Liver (tissue), 9 donors: ENCODE results near the gene EFS. TPM values are rescaled to one million over a fixed set of nuclear protein-coding genes. Genes with fewer than 3 reads are reported as not detected.

Experiments used
- DNase-seq: peaks from one replicate; pipeline ENCODE4 v3.0.0-alpha.2; 2017; ENCODE audit warnings: low spot score
- H3K27ac ChIP-seq, 2 donors: one replicate each; pipeline ENCODE4 v1.7.0; 2013; ENCODE audit warnings: inconsistent platforms in 2 of 2, low read length in 2 of 2, control low read depth in 1 of 2, low read depth in 1 of 2, mild to moderate bottlenecking in 1 of 2
- H3K27me3 ChIP-seq, 4 donors: one replicate each; pipeline versions ENCODE4 v1.6.1 to v1.7.0; 2013; ENCODE audit warnings: low read length in 3 of 4, inconsistent platforms in 1 of 4, mild to moderate bottlenecking in 1 of 4, moderate library complexity in 1 of 4; ENCODE audit not compliant: control insufficient read depth in 4 of 4, insufficient read depth in 4 of 4
- H3K36me3 ChIP-seq, 4 donors: one replicate each; pipeline versions ENCODE4 v1.6.1 to v1.7.0; 2013; ENCODE audit warnings: low read length in 3 of 4, mild to moderate bottlenecking in 3 of 4, low read depth in 1 of 4, moderate library complexity in 1 of 4; ENCODE audit not compliant: control insufficient read depth in 4 of 4, insufficient read depth in 3 of 4
- H3K4me1 ChIP-seq, 4 donors: one replicate each; pipeline versions ENCODE4 v1.6.1 to v1.7.0; 2013; ENCODE audit warnings: low read length in 3 of 4, mild to moderate bottlenecking in 3 of 4, moderate library complexity in 1 of 4; ENCODE audit not compliant: control insufficient read depth in 4 of 4, insufficient read depth in 4 of 4
- H3K4me3 ChIP-seq, 3 donors: one replicate each; pipeline versions ENCODE4 v1.6.1 to v1.7.0; 2013; ENCODE audit warnings: low read length in 3 of 3, control low read depth in 1 of 3, low read depth in 1 of 3, mild to moderate bottlenecking in 1 of 3
- H3K9ac ChIP-seq, 2 donors: one replicate each; pipeline ENCODE4 v1.7.0; 2013; ENCODE audit warnings: low read length in 2 of 2, mild to moderate bottlenecking in 2 of 2, moderate library complexity in 2 of 2, control low read depth in 1 of 2, low read depth in 1 of 2
- H3K9me3 ChIP-seq, 4 donors: one replicate each; pipeline versions ENCODE4 v1.6.1 to v1.7.0; 2013; ENCODE audit warnings: low read length in 3 of 4; ENCODE audit not compliant: control insufficient read depth in 4 of 4
- ATF3 ChIP-seq: IDR thresholded peaks from 2 replicates; pipeline ENCODE4 v1.6.1; 2016; ENCODE audit warnings: antibody characterized with exemption
- CTCF ChIP-seq: fragments of 150-350 bp; IDR thresholded peaks from 2 replicates; pipeline ENCODE4 v1.5.1; 2017; ENCODE audit warnings: improper control_type of control experiment, low read depth, low read length; ENCODE audit not compliant: missing input control
- EGR1 ChIP-seq, 2 donors: IDR thresholded peaks; 2 replicates each; pipeline ENCODE4 v1.6.1; 2016 to 2018; ENCODE audit warnings: antibody characterized with exemption in 2 of 2, low read depth in 2 of 2
- FOXA2 ChIP-seq: IDR thresholded peaks from 2 replicates; pipeline ENCODE4 v1.6.1; 2016; ENCODE audit warnings: antibody characterized with exemption
- GABPA ChIP-seq, 2 donors: IDR thresholded peaks in 1 of 2; conservative IDR thresholded peaks in 1 of 2; 2 replicates each; pipeline ENCODE4 v1.6.1; 2016; ENCODE audit warnings: antibody characterized with exemption in 2 of 2, mild to moderate bottlenecking in 1 of 2, moderate library complexity in 1 of 2
- HNF4A ChIP-seq, 2 donors: conservative IDR thresholded peaks; 2 replicates each; pipeline ENCODE4 v1.6.1; 2016; ENCODE audit warnings: antibody characterized with exemption in 2 of 2, mild to moderate bottlenecking in 2 of 2
- HNF4G ChIP-seq: IDR thresholded peaks from 2 replicates; pipeline ENCODE4 v1.6.1; 2016; ENCODE audit warnings: antibody characterized with exemption
- JUND ChIP-seq, 2 donors: IDR thresholded peaks; 2 replicates each; pipeline ENCODE4 v1.6.1; 2016; ENCODE audit warnings: antibody characterized with exemption in 2 of 2
- NR2F2 ChIP-seq: IDR thresholded peaks from 2 replicates; pipeline ENCODE4 v1.6.1; 2016; ENCODE audit warnings: antibody characterized with exemption
- RAD21 ChIP-seq, 2 donors: IDR thresholded peaks; 2 replicates each; pipeline ENCODE4 v1.6.1; 2016; ENCODE audit warnings: antibody characterized with exemption in 2 of 2, mild to moderate bottlenecking in 2 of 2
- REST ChIP-seq: IDR thresholded peaks from 2 replicates; pipeline ENCODE4 v1.6.1; 2016; ENCODE audit warnings: antibody characterized with exemption, mild to moderate bottlenecking
- RXRA ChIP-seq, 2 donors: IDR thresholded peaks; 2 replicates each; pipeline ENCODE4 v1.6.1; 2017 to 2018; ENCODE audit warnings: antibody characterized with exemption in 2 of 2, mild to moderate bottlenecking in 1 of 2
- TAF1 ChIP-seq: conservative IDR thresholded peaks from 2 replicates; pipeline ENCODE4 v1.6.1; 2016; ENCODE audit warnings: antibody characterized with exemption, mild to moderate bottlenecking
- YY1 ChIP-seq: IDR thresholded peaks from 2 replicates; pipeline ENCODE4 v1.6.1; 2016; ENCODE audit warnings: antibody characterized with exemption, mild to moderate bottlenecking
- ZBTB33 ChIP-seq: IDR thresholded peaks from 2 replicates; pipeline ENCODE4 v1.6.1; 2016; ENCODE audit warnings: antibody characterized with exemption
- WGBS: extraction: QIAGEN DNeasy Blood & Tissue Kit; methylation state at CpG from one replicate; pipeline ENCODE4 v1.1.7; 2013; 5-methylcytosine and 5-hydroxymethylcytosine counted together
- polyA plus RNA-seq, 2 donors: library from polyadenylated mRNA; stranded (reverse) in 1 of 2; unstranded in 1 of 2; fragments of 200-250 nt in 1 of 2; fragments of >200 nt in 1 of 2; fragmentation: Nextera tagmentation in 1 of 2; extraction: Ambion mirVana in 1 of 2; gene quantifications; one replicate each; pipeline versions ENCODE4 v1.2.1 to v1.2.3, GENCODE V29; 2013 to 2015
- total RNA-seq, 2 donors: library from RNA; depleted of rRNA; stranded (reverse); fragments of >200 nt; gene quantifications; one replicate each; pipeline ENCODE4 v1.2.3, GENCODE V29; 2014
- donor health status: healthy.
- donor health status: healthy.
- donor health status: healthy.
- donor health status: healthy.
- donor health status: healthy.

EFS gene
- total and polyA plus RNA-seq, 4 donors, result 0.10 to 0.69 (median 0.54) TPM

- no peaks in the 10 kb centered on the region for H3K27me3 ChIP-seq
- no peak overlapping the region for H3K9ac ChIP-seq
- H3K27ac ChIP-seq, result no peak overlapping the region
- H3K9me3 ChIP-seq, result no peaks in the 10 kb centered on the region
- H3K36me3 ChIP-seq, result no peaks in the 10 kb centered on the region
- no peaks in the 10 kb centered on the region for H3K4me1 ChIP-seq
- TF ChIP-seq GABPA (IDR thresholded peaks at IDR 0.05 in 1 of 2, conservative IDR thresholded peaks at IDR 0.05 in 1 of 2), result no peak
- no peak for TF ChIP-seq REST
- no peak for TF ChIP-seq FOXA2
- no peak for TF ChIP-seq ZBTB33
- no peak for TF ChIP-seq TAF1
- TF ChIP-seq RAD21 (IDR thresholded peaks at IDR 0.05), result no peak
- no peak for TF ChIP-seq NR2F2
- no peak for TF ChIP-seq ATF3
- TF ChIP-seq CTCF, result no peak
- TF ChIP-seq EGR1 (IDR thresholded peaks at IDR 0.05; ENCODE audit: low read depth in 2 of 2), result no peak
- no peak for TF ChIP-seq JUND (IDR thresholded peaks at IDR 0.05)
- no peak for TF ChIP-seq HNF4G
- TF ChIP-seq YY1, result no peak
- no peak for TF ChIP-seq HNF4A (conservative IDR thresholded peaks at IDR 0.05)
- no peak for DNase-seq
- H3K4me3 ChIP-seq, result no peak overlapping the region
- 83% methylated on average over 18 of the region's 18 CpGs for WGBS
These were observed 20.8 kb upstream of the EFS start for GRCh38 chr14:23385642-23386265.

- WGBS, result 90% methylated on average over 2 of the region's 2 CpGs
- DNase-seq, result no peak
- H3K4me3 ChIP-seq, result no peak overlapping the region
- no peak overlapping the region for H3K9ac ChIP-seq
- no peak overlapping the region for H3K27ac ChIP-seq
- no peaks in the 10 kb centered on the region for H3K36me3 ChIP-seq
- H3K27me3 ChIP-seq, result no peaks in the 10 kb centered on the region
- no peaks in the 10 kb centered on the region for H3K9me3 ChIP-seq
- no peaks in the 10 kb centered on the region for H3K4me1 ChIP-seq
- no peak for TF ChIP-seq REST
- TF ChIP-seq TAF1, result no peak
- TF ChIP-seq NR2F2, result no peak
- TF ChIP-seq RXRA (IDR thresholded peaks at IDR 0.05), result no peak
- TF ChIP-seq HNF4G, result no peak
- TF ChIP-seq RAD21 (IDR thresholded peaks at IDR 0.05), result no peak
- TF ChIP-seq HNF4A (conservative IDR thresholded peaks at IDR 0.05), result no peak
- TF ChIP-seq ZBTB33, result no peak
These were observed 20.3 kb upstream of the EFS start for GRCh38 chr14:23385244-23385641.
